HL-60/S4 treated with retinoic acid at 250 ng/mL for 4 days and 3 days (cell line): Measurements from ENCODE around the gene BMPR1B.

ENCODE experiments used
- in situ Hi-C: fragments of 300-500 bp; cut with MboI; formaldehyde crosslinking; loops from 2 replicates; pipeline ENCODE4 v1.7.0; 2022; ENCODE audit warnings: low sequenced_read_pairs

The BMPR1B gene

DNA sequence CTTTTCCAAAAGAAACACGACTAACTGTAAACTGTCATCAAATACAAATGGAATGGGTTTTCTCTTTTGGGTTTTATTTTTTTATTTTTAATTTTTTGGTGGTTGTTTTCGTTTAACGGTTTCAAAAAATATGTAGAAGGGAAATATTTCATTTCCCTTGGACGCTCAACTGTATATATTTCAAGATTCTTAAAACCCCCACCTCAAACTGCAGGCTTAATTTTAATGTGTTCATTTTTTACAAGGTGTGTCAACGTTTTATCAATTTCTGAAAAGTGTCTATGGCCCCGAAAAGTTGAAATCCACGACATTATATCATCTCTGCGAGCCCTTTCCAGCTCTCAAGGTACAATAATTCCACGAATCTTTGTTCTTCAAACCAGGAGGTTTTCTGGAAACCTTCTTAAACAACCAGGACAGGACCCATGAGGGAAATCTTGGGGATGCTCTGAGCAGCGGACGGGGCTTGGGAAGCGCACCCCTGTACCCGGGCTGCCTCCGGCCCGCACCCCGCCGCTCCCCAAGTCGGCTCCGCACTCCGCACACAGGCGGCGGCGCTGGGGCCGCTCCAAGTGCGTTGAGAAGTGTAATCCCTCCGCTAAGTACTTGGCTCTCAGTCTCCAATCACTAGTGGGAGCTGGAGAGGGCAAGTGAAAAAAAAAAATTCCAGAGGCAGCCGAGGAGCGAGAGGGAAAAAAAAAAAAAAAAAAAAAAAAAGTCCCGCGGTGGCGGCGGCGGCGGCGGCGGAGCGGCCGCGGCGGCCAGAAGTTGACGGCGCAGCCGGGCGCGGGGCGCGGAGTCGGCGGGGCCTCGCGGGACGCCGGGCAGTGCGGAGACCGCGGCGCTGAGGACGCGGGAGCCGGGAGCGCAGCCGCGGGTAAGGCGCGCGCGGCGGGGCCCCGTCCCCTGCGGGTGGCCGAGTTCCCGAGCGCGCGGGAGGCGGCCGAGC is at the start of gene BMPR1B:
TSS of gene BMPR1B (plus strand) at position 764 of the 949 bp plus-strand sequence. CDS start 346,470 bp downstream, outside the sequence.
- in situ Hi-C loops = no loop called here

GRCh38 chr4:94711635-94712034 is 46.1 kb upstream of the BMPR1B start:
- in situ Hi-C loops = no loop called here

DNA sequence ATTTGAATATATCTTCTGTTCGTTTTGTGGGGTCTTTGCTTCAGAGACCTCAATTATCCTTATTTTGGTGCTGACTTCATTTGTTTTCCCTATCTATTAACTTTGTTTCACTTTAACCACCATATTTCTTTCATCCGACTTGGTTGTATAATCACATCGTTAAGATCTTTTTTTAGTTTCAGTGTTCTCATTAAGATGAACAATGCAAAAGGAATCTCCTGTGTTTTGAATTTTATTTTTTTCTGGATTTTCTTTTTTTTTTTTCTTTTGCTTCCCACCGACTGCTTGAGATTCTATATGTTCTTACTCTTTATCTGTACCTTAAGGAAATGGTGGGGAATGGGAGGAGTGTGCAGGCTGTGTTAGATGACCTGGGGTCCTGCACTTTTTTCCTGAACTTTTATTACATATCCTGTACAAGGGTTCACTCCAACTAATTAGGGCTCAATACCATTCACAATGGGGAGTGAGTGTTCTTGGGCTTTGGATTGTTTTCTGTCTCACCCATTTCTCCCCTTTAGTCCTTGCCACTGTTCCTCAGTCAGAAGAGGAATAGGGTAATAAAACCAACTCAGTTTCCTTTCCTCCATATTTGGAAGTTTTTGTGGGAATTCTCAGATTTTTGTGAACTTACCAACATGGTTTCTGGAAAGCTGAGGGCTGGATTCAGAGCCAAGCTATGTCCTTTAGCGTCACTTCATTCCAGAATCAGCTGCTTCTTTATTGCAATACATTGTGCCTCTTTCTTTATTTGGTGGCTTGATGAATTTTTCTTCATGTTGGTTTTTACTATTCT is 43.2 kb upstream of the BMPR1B start:
- in situ Hi-C loops = no loop called here

- in situ Hi-C loops = no loop called here
Measured at GRCh38 chr4:94715726-94716125, 42.0 kb upstream of the BMPR1B start.

GRCh38 chr4:94721310-94721709 is 36.4 kb upstream of the BMPR1B start:
- in situ Hi-C loops = no loop called here

DNA sequence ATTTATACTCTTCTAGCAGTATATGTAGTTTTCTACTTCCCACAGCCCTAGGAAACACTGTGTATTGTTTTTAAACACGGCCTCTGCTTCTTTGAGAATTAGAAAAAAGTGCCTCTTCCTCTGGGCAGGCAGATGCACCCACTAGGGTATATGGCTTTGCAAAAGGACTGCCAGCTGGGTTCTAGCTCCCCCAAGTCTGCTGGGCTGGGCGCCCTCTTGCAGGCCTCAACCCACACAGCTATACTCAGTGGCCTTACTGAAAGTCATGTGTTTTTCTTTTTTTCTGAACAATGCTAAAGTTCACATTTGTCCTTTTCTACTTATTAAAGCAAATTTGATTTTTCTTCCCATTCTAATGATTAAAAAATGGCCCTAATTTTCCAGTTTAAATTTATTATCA is 35.5 kb upstream of the BMPR1B start:
- in situ Hi-C loops = no loop called here

DNA sequence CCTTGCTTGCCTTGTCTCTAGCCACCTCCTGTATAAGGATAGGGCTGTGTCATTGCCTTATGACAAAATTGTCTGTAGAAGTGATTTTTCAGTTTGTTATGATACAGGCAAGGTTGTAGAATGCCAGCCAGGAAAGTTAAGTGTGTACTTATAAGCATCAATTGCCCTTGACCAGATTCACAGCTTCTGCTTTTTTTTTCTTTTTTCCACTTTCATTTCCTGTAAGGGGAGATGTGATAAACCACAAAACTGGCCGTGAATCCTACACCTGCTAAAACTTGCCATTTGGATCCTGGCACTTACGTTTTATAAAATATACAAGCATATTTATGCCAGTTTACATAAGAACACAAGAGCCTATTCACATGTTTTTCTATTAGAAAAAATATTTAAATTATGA is 35.0 kb upstream of the BMPR1B start:
- in situ Hi-C loops = no loop called here

DNA sequence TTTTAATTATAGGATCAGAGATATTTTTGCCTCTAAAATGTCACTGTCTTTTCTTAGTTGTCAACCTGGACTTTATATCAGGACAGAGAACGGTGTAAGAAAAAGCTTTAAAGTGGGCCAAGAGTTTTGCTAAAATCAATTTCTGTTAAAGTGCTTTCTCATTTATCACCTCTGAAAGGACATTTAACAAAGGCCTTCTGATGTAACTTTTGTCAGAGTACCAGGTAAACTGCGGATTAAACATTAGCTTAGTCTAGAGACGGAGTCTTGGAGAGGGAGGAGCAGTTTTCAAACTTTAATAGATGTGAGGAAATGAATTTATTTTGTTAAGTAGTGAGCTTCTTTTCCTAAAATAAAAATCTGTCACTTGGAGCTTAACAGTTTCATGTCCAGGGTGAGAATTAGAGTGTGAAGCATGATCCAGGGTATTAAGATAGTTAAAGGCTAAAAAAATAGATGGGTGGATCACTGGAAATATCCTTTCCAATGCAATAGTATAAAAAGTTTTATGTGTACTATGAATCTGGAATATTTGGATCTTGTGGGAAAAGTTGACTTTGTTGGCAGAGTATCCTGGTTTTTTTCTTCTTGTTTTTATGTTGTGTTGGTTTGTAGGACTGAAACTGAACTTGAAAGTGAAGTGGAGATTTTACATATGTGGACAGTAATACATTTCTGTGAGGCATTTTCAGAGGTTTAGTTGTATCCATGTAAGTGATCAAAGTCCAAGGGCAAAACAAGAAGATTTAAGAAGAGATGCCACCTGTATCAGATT is 33.6 kb upstream of the BMPR1B start:
- in situ Hi-C loops = no loop called here

DNA sequence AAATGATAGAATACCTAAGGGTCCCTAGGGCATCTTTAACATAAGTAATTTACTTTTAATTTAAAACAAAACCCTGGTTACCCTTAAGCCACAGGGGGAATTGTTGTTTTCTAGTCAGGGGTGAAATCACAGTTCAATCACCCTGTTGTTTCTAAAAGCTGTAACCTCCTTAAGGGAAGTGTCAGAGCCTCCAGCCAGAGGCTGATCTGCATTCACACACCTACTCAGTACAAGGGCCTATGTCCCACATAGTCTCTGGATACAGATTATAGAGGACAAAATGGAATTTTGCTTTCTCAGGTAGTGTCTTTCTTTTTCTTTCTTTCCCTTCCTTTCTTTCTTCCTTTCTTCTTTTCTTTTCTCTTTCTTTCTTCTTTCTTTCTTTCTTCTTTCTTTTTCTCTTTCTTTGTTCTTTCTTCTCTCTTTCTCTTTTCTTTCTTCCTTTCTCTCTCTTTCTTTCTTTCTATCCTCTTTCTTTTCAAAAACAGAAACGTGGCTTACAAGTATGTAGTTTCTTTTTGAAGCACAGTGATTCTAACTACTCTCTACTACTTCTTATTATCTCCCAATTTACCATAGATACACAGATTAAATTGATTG is 31.1 kb upstream of the BMPR1B start:
- in situ Hi-C loops = no loop called here

DNA sequence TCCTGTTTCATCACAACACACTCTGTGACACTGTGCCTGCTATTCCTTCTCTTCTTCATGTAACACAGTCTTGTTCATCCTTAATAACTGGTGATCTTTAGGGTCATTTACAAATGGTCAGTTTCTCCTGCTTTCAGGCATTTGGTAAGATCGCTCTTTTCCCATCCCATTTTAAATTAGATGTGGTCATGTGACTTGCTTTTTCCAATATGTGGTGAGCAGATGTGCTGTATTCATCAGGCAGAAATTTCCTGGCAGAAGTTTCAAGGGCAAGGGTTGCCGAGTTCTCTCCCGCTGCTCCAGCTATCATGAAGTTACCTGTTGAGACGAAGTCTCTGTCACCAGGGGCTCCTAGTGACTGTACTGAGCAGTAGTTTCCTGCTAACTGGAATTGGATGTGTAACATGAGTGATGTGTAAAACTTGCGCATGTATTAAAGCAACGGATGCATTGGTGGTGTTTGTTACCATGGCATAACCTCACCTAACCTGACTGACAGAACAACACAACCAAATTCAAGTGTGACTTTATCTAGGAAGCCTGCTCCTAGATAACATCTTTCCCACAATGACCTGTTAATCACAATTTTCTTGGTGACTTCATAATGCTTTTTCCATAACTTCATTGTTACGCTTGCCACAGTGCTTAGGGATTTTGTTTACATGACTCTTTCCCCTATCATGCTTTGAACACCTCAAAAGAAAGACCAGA is 29.5 kb upstream of the BMPR1B start:
- in situ Hi-C loops = no loop called here

DNA sequence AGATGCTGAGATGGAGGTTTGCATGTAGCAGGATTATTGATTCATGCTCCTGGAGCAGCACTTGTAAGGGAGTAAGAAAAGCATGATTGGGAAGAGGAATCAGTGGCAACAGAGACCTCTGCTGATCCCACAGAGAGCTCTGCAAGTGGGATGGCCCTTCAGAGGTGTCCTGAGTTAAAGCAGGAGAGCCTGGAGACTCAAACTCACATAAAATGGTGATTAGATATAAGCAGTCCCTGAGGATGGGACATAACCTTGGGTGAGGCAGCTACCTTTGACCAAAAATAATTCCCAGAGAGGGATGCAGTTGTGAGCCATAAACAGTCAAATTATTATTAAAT is 25.4 kb upstream of the BMPR1B start:
- in situ Hi-C loops = no loop called here

DNA sequence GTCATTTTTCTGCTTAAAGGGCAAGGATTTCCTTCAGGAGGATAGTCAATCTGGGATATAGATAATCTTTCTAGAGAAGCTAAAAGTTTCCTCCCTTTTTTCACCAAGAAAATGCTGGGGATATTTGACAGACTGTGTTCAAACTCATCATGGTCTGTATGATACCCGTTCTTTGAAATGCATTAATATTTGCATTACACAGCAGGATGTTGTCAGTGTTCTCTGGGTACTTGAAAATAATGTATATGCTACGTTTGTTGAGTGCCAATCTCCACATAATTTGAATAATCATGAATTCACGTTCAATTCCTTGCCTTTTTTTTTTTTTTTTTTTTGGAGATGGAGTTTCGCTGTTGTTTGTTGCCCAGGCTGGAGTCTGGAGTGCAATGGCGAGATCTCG is 18.0 kb upstream of the BMPR1B start:
- in situ Hi-C loops = no loop called here

DNA sequence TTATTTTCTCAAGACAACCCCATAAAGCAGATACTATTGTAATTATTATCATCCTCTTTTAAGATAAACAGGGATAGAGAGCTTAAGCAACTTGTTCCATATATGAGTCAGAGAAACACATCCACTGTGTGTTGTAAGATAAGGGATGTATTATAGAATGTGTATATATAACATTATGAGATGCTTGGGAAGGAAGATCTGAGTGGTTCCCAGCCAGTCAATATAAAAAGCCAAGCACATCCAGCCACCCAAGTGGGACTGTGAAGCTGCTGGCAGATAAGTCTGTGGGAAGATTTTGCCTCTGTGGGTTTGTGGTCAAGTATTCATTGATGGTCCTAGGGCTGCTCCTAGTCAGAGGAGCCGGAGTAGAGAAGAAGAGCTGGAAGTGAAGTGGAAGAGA is 16.5 kb upstream of the BMPR1B start:
- in situ Hi-C loops = no loop called here

DNA sequence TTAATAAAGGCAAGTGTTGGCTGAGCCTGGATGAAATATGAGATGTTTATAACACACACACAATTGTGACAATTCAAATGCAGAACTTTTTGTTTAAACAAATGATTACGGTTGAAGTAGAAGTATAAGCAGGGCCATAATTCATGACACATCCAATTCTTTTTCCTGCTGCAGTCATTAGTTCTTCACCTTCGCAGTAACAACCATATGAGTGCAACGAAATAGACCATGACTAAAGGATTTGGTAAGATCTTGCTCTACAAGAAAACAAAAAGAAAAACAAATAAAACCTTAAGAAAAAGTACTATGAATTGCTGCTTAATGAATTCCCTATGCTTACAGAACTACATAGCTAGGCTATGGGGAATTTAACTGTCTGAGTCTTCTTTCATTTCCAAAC is 13.9 kb upstream of the BMPR1B start:
- in situ Hi-C loops = no loop called here

- in situ Hi-C loops = no loop called here
Measured at GRCh38 chr4:94744850-94745249, 12.9 kb upstream of the BMPR1B start.

DNA sequence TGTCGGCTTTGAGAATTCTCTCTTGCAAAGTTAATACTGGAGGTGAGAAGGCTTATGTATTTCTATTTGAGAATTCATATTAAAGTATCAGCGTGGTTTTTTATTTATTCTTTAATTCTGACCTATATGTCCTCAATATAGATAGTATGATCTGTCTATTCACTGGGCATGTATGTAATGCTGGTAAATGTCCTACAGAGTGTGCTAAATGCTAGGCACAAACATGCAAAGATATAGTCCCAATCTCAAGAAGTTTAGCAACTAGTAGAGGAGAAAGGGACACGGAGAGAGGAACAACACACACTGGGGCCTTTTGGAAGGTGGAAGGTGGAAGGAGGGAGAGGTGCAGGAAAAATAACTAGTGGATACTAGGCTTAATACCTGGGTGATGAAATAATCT is 11.0 kb upstream of the BMPR1B start:
- in situ Hi-C loops = no loop called here

GRCh38 chr4:94758141-94758699 is 465 bp downstream of the BMPR1B start:
- in situ Hi-C loops = no loop called here

DNA sequence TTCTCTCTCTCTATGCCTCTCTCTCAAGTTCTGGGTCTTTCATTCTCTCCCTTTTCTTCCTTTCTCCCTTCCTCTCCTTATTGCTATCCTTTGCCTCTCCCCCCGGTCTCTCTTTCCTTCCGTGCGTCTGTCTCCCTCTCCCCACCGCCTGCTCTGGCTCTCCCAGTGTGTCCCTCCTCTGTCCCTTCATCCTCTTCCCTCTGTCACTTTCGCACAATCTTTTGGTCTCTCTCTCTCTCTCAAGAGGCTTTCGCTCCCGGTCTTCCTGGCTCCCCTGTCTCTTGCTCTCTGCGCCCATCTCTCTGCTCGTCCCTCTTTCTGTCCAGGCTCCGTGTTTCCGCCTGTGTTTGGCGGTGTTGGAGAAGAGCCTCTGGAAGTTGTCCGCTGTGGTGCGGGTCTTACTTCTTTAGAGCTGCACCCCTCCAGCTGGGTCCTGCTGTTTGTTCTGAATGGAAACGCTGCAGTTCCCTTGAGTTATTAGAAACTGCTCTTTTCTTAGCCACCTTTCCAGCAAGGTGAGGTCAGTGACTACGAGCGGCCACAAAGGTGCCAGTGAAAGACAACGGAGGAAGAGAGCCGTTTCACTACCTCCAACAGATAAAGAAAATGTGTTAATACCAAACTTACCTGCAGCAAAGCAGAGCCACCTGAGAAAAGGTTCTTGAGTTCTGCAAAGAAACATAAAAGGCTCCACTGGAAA is 1.1 kb downstream of the BMPR1B start:
- in situ Hi-C loops = no loop called here

DNA sequence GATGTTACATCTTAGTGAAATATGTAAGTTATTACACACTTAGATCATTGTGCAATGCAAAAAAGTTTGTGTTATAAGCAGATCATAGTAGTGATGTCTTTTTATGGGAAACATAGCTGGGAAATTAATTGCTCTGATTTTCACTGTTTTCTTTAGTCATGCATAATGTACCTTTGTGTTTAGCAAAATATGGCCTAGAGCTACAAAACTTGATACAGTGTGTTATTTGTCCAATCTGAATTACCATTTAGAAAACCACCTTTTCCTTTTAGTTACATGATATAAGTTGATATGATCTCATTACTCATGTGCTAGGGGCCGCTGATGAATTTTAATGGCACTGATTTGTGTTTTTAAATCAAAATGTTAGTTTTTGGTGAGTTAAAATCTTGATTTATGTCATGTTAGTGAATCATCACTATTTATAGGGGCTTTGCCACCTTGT is 2.0 kb downstream of the BMPR1B start:
- in situ Hi-C loops = no loop called here
